ENCODE results near the gene ZC2HC1C. TPM values are rescaled to one million over a fixed set of nuclear protein-coding genes. Genes with fewer than 3 reads are reported as not detected.

The ZC2HC1C gene
- total RNA-seq, 1 donor from 2014 or later: 1.4 TPM

GRCh38 chr14:75030147-75030546 is 39.3 kb upstream of the ZC2HC1C start:
- peaks cover 6% of the 10 kb centered on the region for H3K36me3 Mint-ChIP-seq (ENCODE audit: low read depth, unreplicated experiment)
- no peaks in the 10 kb centered on the region for H3K9me3 Mint-ChIP-seq (ENCODE audit: unreplicated experiment)
- no peaks in the 10 kb centered on the region for H3K27me3 ChIP-seq (ENCODE audit: insufficient read depth, low read length)
- H3K4me1 Mint-ChIP-seq (ENCODE audit: low read depth, unreplicated experiment): no peaks in the 10 kb centered on the region
- no peak overlapping the region for H3K27ac ChIP-seq (ENCODE audit: low read depth, low read length)
- H3K36me3 ChIP-seq (ENCODE audit: insufficient read depth, low read length): peaks cover 12% of the 10 kb centered on the region
- no peaks in the 10 kb centered on the region for H3K27me3 Mint-ChIP-seq (ENCODE audit: low read depth, unreplicated experiment)
- no peak overlapping the region for H3K4me2 ChIP-seq (ENCODE audit: low read length)
- no peak overlapping the region for H3K4me3 ChIP-seq (ENCODE audit: insufficient read depth, low read depth, low read length)
- no peak overlapping the region for H2AFZ ChIP-seq (ENCODE audit: low read depth, low read length)
- no peaks in the 10 kb centered on the region for H3K9me3 ChIP-seq (ENCODE audit: insufficient read depth, low read depth, low read length)
- H3K79me2 ChIP-seq (ENCODE audit: insufficient read depth, low read length): no peaks in the 10 kb centered on the region
- H3K27ac Mint-ChIP-seq (ENCODE audit: unreplicated experiment): no peak overlapping the region
- no peak overlapping the region for H3K9ac ChIP-seq (ENCODE audit: low read length)
- H4K20me1 ChIP-seq (ENCODE audit: insufficient read depth, low read length): no peaks in the 10 kb centered on the region
- no peak for DNase-seq (ENCODE audit: low read depth)
- peaks cover 3% of the 10 kb centered on the region for H3K4me1 ChIP-seq (ENCODE audit: insufficient read depth, low read length)
- FAIRE-seq: no peak
- TF ChIP-seq EZH2 (IDR thresholded peaks at IDR 0.05; ENCODE audit: insufficient read depth, low read length): no peak
- TF ChIP-seq CTCF (IDR thresholded peaks at IDR 0.05; ENCODE audit: insufficient read depth, low read depth, low read length): no peak
- no peak overlapping the region for H3K4me3 Mint-ChIP-seq (ENCODE audit: unreplicated experiment)

DNA sequence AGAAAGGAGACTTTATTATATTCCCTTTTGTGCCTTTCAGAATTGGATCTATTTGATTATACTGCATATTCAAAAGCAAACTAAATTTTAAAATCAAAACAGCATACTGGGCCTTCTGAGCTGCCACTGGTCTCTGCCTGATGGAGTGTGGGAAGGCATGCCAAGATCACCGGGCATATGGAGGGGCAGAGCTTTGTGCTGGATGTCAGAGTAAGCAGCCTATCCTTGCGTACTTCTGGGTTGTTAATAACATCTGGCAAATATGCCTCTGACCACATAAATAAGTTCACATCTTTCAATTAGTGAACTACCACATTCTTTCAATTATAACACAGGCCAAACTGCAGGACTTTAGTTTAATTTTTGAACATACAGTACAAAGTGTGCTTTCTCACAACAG is 36.5 kb upstream of the ZC2HC1C start:
- H3K27me3 Mint-ChIP-seq (ENCODE audit: low read depth, unreplicated experiment): no peaks in the 10 kb centered on the region
- FAIRE-seq (no peak), DNase-seq (ENCODE audit: low read depth) (no peak)
- no peaks in the 10 kb centered on the region for H4K20me1 ChIP-seq (ENCODE audit: insufficient read depth, low read length)
- no peak overlapping the region for H3K27ac ChIP-seq (ENCODE audit: low read depth, low read length)
- H3K9me3 ChIP-seq (ENCODE audit: insufficient read depth, low read depth, low read length): no peaks in the 10 kb centered on the region
- no peak overlapping the region for H3K4me3 Mint-ChIP-seq (ENCODE audit: unreplicated experiment)
- TF ChIP-seq CTCF (IDR thresholded peaks at IDR 0.05; ENCODE audit: insufficient read depth, low read depth, low read length) (no peak), EZH2 (IDR thresholded peaks at IDR 0.05; ENCODE audit: insufficient read depth, low read length) (no peak)
- H2AFZ ChIP-seq (ENCODE audit: low read depth, low read length): no peak overlapping the region
- H3K4me2 ChIP-seq (ENCODE audit: low read length): no peak overlapping the region
- H3K27me3 ChIP-seq (ENCODE audit: insufficient read depth, low read length): no peaks in the 10 kb centered on the region
- no peak overlapping the region for H3K4me3 ChIP-seq (ENCODE audit: insufficient read depth, low read depth, low read length)
- no peaks in the 10 kb centered on the region for H3K9me3 Mint-ChIP-seq (ENCODE audit: unreplicated experiment)
- H3K36me3 Mint-ChIP-seq (ENCODE audit: low read depth, unreplicated experiment): peaks cover 17% of the 10 kb centered on the region
- peaks cover 12% of the 10 kb centered on the region for H3K36me3 ChIP-seq (ENCODE audit: insufficient read depth, low read length)
- H3K4me1 Mint-ChIP-seq (ENCODE audit: low read depth, unreplicated experiment): no peaks in the 10 kb centered on the region
- H3K9ac ChIP-seq (ENCODE audit: low read length): no peak overlapping the region
- no peaks in the 10 kb centered on the region for H3K4me1 ChIP-seq (ENCODE audit: insufficient read depth, low read length)
- H3K79me2 ChIP-seq (ENCODE audit: insufficient read depth, low read length): no peaks in the 10 kb centered on the region
- H3K27ac Mint-ChIP-seq (ENCODE audit: unreplicated experiment): no peak overlapping the region

DNA sequence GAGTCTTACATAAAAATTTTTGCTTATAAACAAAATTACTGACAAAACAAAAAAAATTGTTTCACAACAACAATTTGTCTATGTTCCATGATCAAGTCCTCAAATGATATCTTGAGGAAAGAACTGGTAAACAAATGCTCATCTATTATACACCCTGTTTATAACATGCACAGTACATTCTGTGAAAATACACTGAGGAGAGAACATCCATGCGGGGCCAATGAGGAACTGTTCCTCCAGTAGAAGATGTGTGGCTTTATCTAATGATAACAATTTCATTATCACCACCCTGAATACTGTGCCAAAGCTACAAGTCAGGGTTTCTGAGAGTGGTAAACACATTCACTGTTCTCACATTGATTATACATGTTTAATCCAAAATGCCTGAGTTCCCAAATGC is 28.9 kb upstream of the ZC2HC1C start:
- H3K27me3 ChIP-seq (ENCODE audit: insufficient read depth, low read length): no peaks in the 10 kb centered on the region
- H3K4me3 ChIP-seq (ENCODE audit: insufficient read depth, low read depth, low read length): no peak overlapping the region
- Mint-ChIP-seq H3K36me3 (ENCODE audit: low read depth, unreplicated experiment) (peaks cover 15% of the 10 kb centered on the region), H3K4me1 (ENCODE audit: low read depth, unreplicated experiment) (peaks cover 19% of the 10 kb centered on the region), H3K4me3 (ENCODE audit: unreplicated experiment) (no peak overlapping the region), H3K27me3 (ENCODE audit: low read depth, unreplicated experiment) (no peaks in the 10 kb centered on the region), H3K9me3 (ENCODE audit: unreplicated experiment) (no peaks in the 10 kb centered on the region), H3K27ac (ENCODE audit: unreplicated experiment) (no peak overlapping the region)
- H3K27ac ChIP-seq (ENCODE audit: low read depth, low read length): no peak overlapping the region
- no peak for DNase-seq (ENCODE audit: low read depth)
- H3K36me3 ChIP-seq (ENCODE audit: insufficient read depth, low read length): no peaks in the 10 kb centered on the region
- H3K79me2 ChIP-seq (ENCODE audit: insufficient read depth, low read length): peaks cover 5% of the 10 kb centered on the region
- no peak overlapping the region for H2AFZ ChIP-seq (ENCODE audit: low read depth, low read length)
- H3K4me1 ChIP-seq (ENCODE audit: insufficient read depth, low read length): peaks cover 12% of the 10 kb centered on the region
- no peak for FAIRE-seq
- no peak overlapping the region for H3K4me2 ChIP-seq (ENCODE audit: low read length)
- H3K9me3 ChIP-seq (ENCODE audit: insufficient read depth, low read depth, low read length): no peaks in the 10 kb centered on the region
- TF ChIP-seq EZH2 (IDR thresholded peaks at IDR 0.05; ENCODE audit: insufficient read depth, low read length): no peak
- no peak for TF ChIP-seq CTCF (IDR thresholded peaks at IDR 0.05; ENCODE audit: insufficient read depth, low read depth, low read length)
- H4K20me1 ChIP-seq (ENCODE audit: insufficient read depth, low read length): no peaks in the 10 kb centered on the region
- no peak overlapping the region for H3K9ac ChIP-seq (ENCODE audit: low read length)

All from astrocyte (in vitro differentiated cells and primary cell).